ENCODE measurements around the gene OR6J1. TPM values are rescaled to one million over a fixed set of nuclear protein-coding genes. Genes with fewer than 3 reads are reported as not detected.
"Not testable (repeated sequence)": the region's sequence is repeated elsewhere in the genome, so short reads cannot be mapped to it uniquely, and the experiment has no call there.

OR6J1 gene
- total RNA-seq = not detected

- DNase-seq (ENCODE audit: extremely low spot score in 2 of 2) = no peak
- no peaks in the 10 kb centered on the region for H3K27me3 ChIP-seq
- H3K27ac ChIP-seq = no peak within 1 kb of the TSS
- H3K4me1 ChIP-seq = no peaks in the 10 kb centered on the region
- H3K4me3 ChIP-seq = no peak within 1 kb of the TSS
- intact Hi-C loops (cut with DNase I) = no loop called here
- no peaks in the 10 kb centered on the region for H3K36me3 ChIP-seq
- TF ChIP-seq CTCF (IDR thresholded peaks at IDR 0.05) (no peak), POLR2AphosphoS5 (IDR thresholded peaks at IDR 0.05; ENCODE audit: insufficient read depth in 1 of 2, low read depth in 1 of 2) (no peak), POLR2A (IDR thresholded peaks at IDR 0.05) (no peak)
- H3K9me3 ChIP-seq = no peaks in the 10 kb centered on the region
Measured at GRCh38 chr14:22644305-22644635, at the start of gene OR6J1. Gene OR6J1, minus strand, starts transcription at chr14:22644352. Its CDS starts 9,541 bp downstream, at chr14:22634811.

- H3K9me3 ChIP-seq = no peaks in the 10 kb centered on the region
- no peak overlapping the region for H3K4me3 ChIP-seq
- DNase-seq (ENCODE audit: extremely low spot score in 2 of 2) = no peak
- H3K27me3 ChIP-seq = no peaks in the 10 kb centered on the region
- no peaks in the 10 kb centered on the region for H3K36me3 ChIP-seq
- H3K27ac ChIP-seq = no peak overlapping the region
- intact Hi-C loops (cut with DNase I) = no loop called here
- TF ChIP-seq POLR2AphosphoS5 (IDR thresholded peaks at IDR 0.05; ENCODE audit: insufficient read depth in 1 of 2, low read depth in 1 of 2) = no peak
- TF ChIP-seq CTCF (IDR thresholded peaks at IDR 0.05) = no peak
- TF ChIP-seq POLR2A (IDR thresholded peaks at IDR 0.05) = no peak
- H3K4me1 ChIP-seq = no peaks in the 10 kb centered on the region
Measured at GRCh38 chr14:22692194-22692593, 48.0 kb upstream of the OR6J1 start.

DNA sequence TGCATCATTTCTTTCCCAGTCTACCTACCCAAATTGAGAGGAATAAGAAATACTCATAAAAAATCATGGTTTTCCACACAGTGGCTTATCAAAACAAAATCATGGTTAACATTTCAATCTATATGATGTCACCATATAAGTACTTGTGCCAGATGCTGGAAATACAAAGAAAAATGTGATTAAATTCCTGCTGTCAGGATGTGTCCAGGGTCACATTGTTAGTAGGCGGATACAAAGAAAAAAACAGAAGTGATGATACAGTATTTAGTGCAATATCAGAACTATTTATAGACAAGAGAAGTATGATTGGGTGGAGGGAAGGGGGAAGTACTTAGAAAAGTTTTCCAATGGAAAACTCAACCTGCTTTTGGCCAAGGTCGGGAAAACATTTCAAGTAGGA is 47.0 kb upstream of the OR6J1 start:
- Histone ChIP-seq H3K9me3 (no peaks in the 10 kb centered on the region), H3K36me3 (no peaks in the 10 kb centered on the region), H3K27me3 (no peaks in the 10 kb centered on the region), H3K27ac (no peak overlapping the region), H3K4me3 (no peak overlapping the region), H3K4me1 (no peaks in the 10 kb centered on the region)
- TF ChIP-seq CTCF (IDR thresholded peaks at IDR 0.05) (no peak), POLR2AphosphoS5 (IDR thresholded peaks at IDR 0.05; ENCODE audit: insufficient read depth in 1 of 2, low read depth in 1 of 2) (no peak), POLR2A (IDR thresholded peaks at IDR 0.05) (no peak)
- intact Hi-C loops (cut with DNase I) = no loop called here
- no peak for DNase-seq (ENCODE audit: extremely low spot score in 2 of 2)

DNA sequence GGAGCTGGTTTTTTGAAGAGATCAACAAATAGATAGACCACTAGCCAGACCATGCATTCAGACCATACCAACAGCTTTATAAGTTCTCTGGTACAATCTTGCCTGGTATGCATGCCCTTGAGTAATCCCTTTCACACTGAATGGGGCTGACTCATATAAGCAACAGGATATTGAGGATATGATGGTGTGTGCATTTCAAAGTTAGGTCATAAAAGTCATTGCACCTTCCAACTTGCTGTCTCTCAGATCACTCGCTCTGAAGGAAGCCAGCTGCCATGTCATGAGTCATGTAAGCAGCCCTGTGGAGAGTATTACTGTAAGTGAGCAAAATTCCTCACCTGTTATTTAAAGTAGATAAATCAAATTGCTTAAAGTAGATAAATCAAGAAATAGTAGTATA is 45.0 kb upstream of the OR6J1 start:
- no peaks in the 10 kb centered on the region for H3K27me3 ChIP-seq
- no peak overlapping the region for H3K27ac ChIP-seq
- H3K4me1 ChIP-seq = no peaks in the 10 kb centered on the region
- no peaks in the 10 kb centered on the region for H3K36me3 ChIP-seq
- no peak overlapping the region for H3K4me3 ChIP-seq
- no peak for DNase-seq (ENCODE audit: extremely low spot score in 2 of 2)
- intact Hi-C loops (cut with DNase I) = no loop called here
- H3K9me3 ChIP-seq = no peaks in the 10 kb centered on the region
- TF ChIP-seq POLR2A (IDR thresholded peaks at IDR 0.05) (no peak), POLR2AphosphoS5 (IDR thresholded peaks at IDR 0.05; ENCODE audit: insufficient read depth in 1 of 2, low read depth in 1 of 2) (no peak), CTCF (IDR thresholded peaks at IDR 0.05) (no peak)

GRCh38 chr14:22687969-22688368 is 43.8 kb upstream of the OR6J1 start:
- H3K4me1 ChIP-seq; intact Hi-C loops (cut with DNase I); H3K9me3 ChIP-seq; H3K36me3 ChIP-seq; H3K27ac ChIP-seq; H3K27me3 ChIP-seq; DNase-seq (ENCODE audit: extremely low spot score in 2 of 2); H3K4me3 ChIP-seq: not testable (repeated sequence)

GRCh38 chr14:22686176-22686611 is 42.0 kb upstream of the OR6J1 start:
- H3K27ac ChIP-seq; H3K4me3 ChIP-seq; H3K4me1 ChIP-seq; DNase-seq (ENCODE audit: extremely low spot score in 2 of 2); H3K9me3 ChIP-seq; H3K36me3 ChIP-seq; H3K27me3 ChIP-seq; intact Hi-C loops (cut with DNase I): not testable (repeated sequence)

Measured in vagina (tissue), 2 donors.